OCI-LY3 (cell line): ENCODE results near the gene BANP.

ENCODE experiments used
- CTCF ChIP-seq: fragments of 200-600, 300-600 bp; sonication (generic); IDR thresholded peaks from 2 replicates; pipeline ENCODE4 v1.5.1; 2014; ENCODE audit warnings: antibody characterized with exemption, low read length, low read depth
- EZH2phosphoT487 ChIP-seq: fragments of 200-600 bp; shearing (Covaris generic); IDR thresholded peaks from 2 replicates; pipeline ENCODE4 v1.6.1; 2018; ENCODE audit warnings: antibody characterized with exemption, mixed run types, low read depth

GRCh38 chr16:87917503-87917902 lies 33.7 kb upstream of the BANP start:
- TF ChIP-seq CTCF (no peak), EZH2phosphoT487 (no peak)
